ENCODE results near the gene SDF4. TPM values are rescaled to one million over a fixed set of nuclear protein-coding genes. Genes with fewer than 3 reads are reported as not detected.
A peak's percentile ranks its signal among the peaks of the same experiment; 100 is the strongest.

Gene SDF4
- total RNA-seq, 1 experiment from 2014 or later: 82.0 TPM

- no peaks in the 10 kb centered on the region for H3K9me3 ChIP-seq (ENCODE audit: control insufficient read depth, low read depth, low read length)
- H3K23ac ChIP-seq (ENCODE audit: insufficient read length, low read depth, low read length): no peak overlapping the region
- Mint-ChIP-seq H3K4me3 (peak overlapping the region in 1 of 2 experiments; percentile 30; a peak in 1 of 5 replicates), H3K36me3 (ENCODE audit: insufficient read depth in 1 of 3, low read depth in 3 of 3) (no peaks in the 10 kb centered on the region), H3K27me3 (ENCODE audit: low read depth) (peaks cover 20% of the 10 kb centered on the region), H3K4me1 (peaks cover 2 to 6% of the 10 kb centered on the region in 2 experiments; a peak in 2 of 4 replicates), H3K27ac (no peak overlapping the region), H3K9me3 (no peaks in the 10 kb centered on the region)
- H3K14ac ChIP-seq (ENCODE audit: insufficient read depth, low read length): no peak overlapping the region
- H2BK5ac ChIP-seq (ENCODE audit: insufficient read length, low read length): no peak overlapping the region
- no peak overlapping the region for H2BK15ac ChIP-seq (ENCODE audit: low read depth, low read length)
- no peak overlapping the region for H2BK20ac ChIP-seq (ENCODE audit: low read depth, low read length, poor library complexity, severe bottlenecking)
- H3K79me1 ChIP-seq (ENCODE audit: insufficient read depth, low read depth, low read length, poor library complexity, severe bottlenecking): no peaks in the 10 kb centered on the region
- no peak overlapping the region for H3K4ac ChIP-seq (ENCODE audit: low read depth, low read length)
- no peak overlapping the region for H2BK120ac ChIP-seq (ENCODE audit: low read depth, low read length, poor library complexity, severe bottlenecking)
- H3K9ac ChIP-seq (ENCODE audit: extremely low read depth, insufficient read length, low read length): no peak overlapping the region
- TF ChIP-seq CTCF (conservative IDR thresholded peaks at IDR 0.05): peak; percentile 26; the same call in 2 of the 3 replicates
- no peak overlapping the region for H4K5ac ChIP-seq (ENCODE audit: insufficient read length, low read depth, low read length)
- DNase-seq: no peak
- H3K27me3 ChIP-seq (ENCODE audit: insufficient read depth, low read length): no peaks in the 10 kb centered on the region; the same call in 1 of the 2 replicates
- no peak overlapping the region for H2AFZ ChIP-seq (ENCODE audit: low read length)
- no peak overlapping the region for H2BK12ac ChIP-seq (ENCODE audit: insufficient read length, low read depth, low read length)
- no peak overlapping the region for H2AK5ac ChIP-seq (ENCODE audit: insufficient read length, low read length)
- H3T11ph ChIP-seq (ENCODE audit: low read length): no peak overlapping the region
- peaks cover 3% of the 10 kb centered on the region for H3K23me2 ChIP-seq (ENCODE audit: insufficient read length, low read depth, low read length, poor library complexity, severe bottlenecking)
- H3K4me1 ChIP-seq (ENCODE audit: insufficient read depth, low read length): no peaks in the 10 kb centered on the region
- H3K27ac ChIP-seq (ENCODE audit: insufficient read length, low read depth, low read length): no peak overlapping the region
- no peak overlapping the region for H3K18ac ChIP-seq (ENCODE audit: insufficient read length, low read depth, low read length)
- H3K56ac ChIP-seq (ENCODE audit: insufficient read length, low read depth, low read length): no peak overlapping the region
- no peak overlapping the region for H4K91ac ChIP-seq (ENCODE audit: insufficient read length, low read depth, low read length)
- H3K79me2 ChIP-seq (ENCODE audit: insufficient read depth, low read length): no peaks in the 10 kb centered on the region
- peak overlapping the region; percentile 76 for H3K4me2 ChIP-seq (ENCODE audit: insufficient read depth, insufficient read length, low read length)
- H4K20me1 ChIP-seq (ENCODE audit: control insufficient read depth, insufficient read depth, insufficient read length): no peaks in the 10 kb centered on the region
- H4K8ac ChIP-seq (replicated peaks; ENCODE audit: insufficient read length, low read depth, low read length): no peak overlapping the region
- WGBS (ENCODE audit: extremely low coverage, insufficient read length, low lambda C conversion rate): no CpG with 5 or more reads among the region's 19 CpGs
Measured at GRCh38 chr1:1206966-1207531, 24.8 kb downstream of the SDF4 start.

Measured in H9 (cell line).